ENCODE measurements around the gene GNB1L.

Gene GNB1L

DNA sequence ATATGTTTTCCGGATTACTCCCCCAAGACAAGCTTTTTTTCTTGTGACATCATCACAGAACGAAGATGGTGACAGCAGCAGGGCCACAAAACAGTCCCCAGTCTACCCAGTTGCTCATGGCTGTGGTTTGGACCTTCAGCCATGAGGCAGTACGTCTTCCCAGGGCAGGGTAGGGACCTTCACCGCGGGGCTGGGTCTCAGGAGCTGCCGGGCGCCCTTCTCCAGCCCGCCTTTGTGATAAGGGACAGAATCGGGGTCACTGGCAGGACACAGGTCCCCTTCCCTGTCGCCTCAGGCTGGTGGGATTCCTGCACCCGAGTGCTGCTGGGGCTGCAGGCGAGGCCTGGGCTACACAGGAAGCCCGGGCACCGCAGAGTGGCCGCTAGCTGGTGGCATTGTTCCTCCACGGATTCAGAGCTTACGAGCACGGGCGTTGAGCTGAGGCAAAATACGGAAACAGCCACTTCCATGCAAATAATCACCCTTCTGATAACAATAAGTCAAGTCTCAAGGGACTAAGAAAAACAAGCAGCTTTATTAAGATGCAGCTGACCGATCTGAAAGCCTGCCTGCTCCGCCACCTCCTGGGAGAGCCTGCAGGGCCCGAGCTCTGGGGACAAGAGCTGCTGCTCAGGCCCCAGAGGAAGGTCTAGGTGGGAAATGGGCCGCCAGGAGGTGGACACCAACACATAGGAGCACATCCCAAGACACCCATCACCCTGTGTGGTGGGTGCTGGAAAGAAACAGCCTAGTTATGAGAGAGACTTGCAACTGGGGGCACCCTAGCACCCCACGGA is 81.8 kb downstream of the GNB1L start:
- DNase-seq = peak; percentile 9 to 22

DNA sequence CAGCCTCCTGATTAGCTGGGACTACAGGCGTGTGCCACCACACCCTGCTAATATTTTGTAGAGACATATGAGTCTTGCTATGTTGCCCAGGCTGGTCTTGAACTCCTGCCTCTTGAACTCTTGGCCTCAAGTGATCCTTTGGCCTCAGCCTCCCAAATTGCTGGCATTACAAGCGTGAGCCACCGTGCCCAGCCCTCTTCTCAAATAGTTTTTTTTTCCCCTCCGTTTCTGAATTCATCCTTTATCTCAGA is 82.3 kb downstream of the GNB1L start:
- no peak for DNase-seq

DNA sequence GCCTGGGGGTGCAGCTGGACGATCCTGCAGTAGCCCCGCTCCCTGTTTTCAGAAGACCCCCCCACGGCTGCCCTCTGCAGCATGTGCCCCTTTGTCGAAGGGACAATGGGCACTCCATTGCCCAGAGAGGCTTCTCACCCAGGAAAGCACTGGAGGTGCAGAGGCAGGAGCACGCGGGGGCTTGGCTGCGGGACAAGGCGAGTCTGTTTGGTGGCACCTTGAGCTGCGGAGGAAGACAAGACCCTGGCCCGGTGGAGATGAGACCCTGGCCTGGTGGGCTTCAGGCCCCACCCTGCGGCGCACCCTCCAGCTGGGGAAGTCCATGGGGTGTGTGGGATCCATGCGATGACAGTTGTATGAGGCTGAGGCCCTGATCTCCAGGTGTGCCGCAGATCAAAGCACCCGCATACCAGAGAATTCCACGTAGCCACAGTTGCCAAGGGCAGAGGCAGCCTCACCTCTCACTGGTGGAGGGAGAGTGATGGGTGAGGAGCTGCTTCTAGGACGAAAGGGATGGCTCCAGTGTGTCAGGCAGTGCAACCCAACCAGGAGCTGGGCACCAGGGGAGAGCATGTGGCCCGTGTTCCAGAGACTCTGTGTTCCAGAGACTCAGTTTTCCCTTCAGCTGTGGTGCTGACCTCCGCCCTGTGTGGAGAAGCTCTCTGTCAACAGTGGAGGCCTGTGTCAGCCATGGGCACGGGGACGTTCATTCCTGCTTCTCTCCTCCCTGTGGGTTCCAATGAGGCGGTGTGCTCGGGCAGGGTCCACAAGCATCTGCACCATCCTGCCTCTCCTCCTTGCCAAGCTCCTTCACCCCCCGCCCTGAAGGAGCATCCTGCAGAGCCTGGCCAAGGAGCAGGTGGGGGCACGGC is 84.1 kb downstream of the GNB1L start:
- DNase-seq = no peak

DNA sequence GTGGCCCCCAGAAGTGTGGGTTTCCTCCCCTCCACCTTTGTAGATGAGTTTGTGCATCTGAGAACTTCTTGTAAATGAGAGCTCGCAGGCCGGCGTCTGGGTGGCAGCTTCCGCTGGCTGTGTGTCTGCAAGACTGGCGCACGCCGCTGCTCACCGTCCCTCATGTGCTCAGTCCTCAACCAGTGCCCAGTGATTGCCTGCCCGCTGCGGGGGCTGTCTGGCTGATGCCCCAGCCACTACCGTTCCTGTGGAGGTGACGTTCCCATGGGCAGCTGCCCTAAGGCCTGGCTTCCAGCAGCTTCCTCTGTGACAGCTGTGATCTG is 85.3 kb downstream of the GNB1L start:
- no peak for DNase-seq

DNA sequence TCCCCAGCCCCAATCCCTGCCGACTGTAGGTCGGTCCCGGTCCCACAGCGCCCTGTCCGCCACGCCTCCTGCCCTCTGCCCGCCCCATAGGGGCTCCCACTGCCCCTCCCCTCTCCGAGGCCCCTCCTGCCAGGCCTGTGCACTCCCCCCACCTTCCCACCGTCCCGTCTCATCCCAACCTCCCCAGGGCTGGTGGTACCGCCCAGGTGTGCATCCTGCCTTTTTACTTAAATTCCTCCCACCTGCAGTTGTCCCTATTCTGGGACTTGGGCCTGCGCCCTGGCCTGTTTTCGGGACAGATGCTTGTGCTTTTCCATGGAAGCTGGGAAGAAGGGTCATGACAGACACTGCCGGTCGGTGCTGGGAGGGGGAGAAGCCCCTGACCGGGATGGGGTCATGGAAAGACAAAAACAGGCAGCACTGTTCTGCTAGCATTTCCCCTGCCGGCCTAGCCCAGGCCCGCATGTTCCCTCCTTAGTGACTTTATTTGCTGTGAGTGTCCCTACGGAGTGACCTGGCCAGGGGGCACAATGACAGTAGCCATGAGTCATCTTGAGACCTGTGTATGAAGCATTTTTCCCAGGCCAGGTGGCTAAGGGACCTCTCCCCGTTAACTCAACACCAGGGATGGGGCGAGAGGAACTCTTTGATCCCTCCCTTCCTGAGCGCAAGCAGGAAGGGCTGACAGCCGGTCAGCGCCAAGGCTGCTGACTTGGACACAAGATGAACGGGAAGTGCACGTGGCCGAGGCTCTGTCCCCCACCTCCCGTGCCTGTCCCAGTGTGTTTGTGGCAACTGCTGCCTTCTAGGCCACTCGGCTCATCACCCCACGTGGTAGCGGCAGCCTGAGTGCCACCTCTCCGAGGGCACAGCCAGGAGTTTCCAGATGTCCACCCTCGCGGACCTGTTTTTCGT is 87.0 kb downstream of the GNB1L start:
- DNase-seq = no peak

DNA sequence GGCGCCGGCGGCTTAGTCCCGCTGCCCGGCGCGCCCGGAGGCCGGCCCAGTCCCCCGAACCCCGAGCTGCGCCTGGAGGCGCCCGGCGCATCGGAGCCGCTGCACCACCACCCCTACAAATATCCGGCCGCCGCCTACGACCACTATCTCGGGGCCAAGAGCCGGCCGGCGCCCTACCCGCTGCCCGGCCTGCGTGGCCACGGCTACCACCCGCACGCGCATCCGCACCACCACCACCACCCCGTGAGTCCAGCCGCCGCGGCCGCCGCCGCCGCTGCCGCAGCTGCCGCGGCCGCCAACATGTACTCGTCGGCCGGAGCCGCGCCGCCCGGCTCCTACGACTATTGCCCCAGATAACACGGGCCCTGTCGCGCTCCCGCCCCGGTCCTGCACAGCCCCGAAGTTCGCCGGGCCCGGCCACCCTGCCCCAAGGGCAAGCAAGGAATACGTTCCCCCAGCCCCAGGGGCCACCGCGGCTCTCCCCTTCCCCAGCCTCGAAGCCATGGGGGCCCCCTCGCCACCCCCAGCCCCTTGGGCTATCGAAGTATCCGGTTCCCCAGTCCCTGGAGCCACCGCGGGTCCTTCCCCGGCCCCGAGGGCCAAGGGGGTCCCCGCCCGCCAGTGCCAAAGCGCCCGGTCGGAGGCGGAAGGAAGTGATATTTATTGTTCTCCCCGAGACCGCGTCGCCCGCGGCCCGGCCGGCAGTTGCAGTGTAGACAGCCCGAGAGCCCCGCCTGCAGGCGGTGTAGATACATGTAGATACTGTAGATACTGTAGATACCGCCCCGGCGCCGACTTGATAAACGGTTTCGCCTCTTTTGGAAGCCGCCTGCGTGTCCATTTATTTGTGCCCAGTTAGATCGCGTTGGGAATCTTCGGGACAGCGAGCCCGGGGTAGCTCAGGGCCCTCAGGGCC is 87.9 kb downstream of the GNB1L start:
- no peak for DNase-seq

DNA sequence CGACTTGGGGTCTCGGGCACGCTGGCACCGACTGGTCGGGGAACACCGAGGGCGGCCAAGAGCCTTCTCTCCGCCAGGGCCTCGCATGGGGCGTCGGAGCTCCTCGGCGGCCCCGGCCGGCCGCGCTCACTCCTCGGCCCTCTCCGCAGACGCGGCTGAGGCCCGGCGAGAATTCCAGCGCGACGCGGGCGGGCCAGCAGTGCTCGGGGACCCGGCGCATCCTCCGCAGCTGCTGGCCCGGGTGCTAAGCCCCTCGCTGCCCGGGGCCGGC is 88.5 kb downstream of the GNB1L start:
- DNase-seq = no peak

DNA sequence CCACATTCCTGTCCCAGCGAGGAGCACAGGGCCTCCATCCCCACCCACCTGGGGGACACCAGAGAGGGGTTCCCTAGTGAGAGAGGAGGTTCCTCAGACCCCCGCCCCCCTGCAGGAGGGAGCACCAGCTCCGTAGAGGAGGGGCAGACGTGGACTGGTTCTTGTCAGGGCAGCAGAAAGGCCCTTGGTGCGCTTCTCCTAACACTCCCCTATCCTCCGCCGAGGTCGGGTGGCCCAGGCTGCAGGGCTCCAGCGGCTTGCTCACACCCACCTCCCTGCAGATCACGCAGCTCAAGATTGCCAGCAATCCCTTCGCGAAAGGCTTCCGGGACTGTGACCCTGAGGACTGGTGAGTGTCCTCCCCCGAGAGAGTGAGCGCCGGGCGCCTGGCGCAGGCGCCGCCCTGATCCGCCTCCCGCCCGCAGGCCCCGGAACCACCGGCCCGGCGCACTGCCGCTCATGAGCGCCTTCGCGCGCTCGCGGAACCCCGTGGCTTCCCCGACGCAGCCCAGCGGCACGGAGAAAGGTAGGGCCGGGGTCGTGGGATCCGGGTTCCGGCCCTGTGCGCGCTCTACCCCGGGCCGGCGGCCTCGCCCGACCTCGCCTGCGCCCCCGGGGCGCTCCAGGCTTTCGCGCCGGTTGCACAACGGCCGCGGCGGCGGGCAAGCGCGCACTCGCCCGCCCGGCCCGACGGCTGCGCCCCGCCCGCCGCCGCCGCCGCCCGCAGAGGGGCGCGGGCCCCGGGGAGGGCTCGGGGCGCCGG is 89.0 kb downstream of the GNB1L start:
- DNase-seq = no peak

DNA sequence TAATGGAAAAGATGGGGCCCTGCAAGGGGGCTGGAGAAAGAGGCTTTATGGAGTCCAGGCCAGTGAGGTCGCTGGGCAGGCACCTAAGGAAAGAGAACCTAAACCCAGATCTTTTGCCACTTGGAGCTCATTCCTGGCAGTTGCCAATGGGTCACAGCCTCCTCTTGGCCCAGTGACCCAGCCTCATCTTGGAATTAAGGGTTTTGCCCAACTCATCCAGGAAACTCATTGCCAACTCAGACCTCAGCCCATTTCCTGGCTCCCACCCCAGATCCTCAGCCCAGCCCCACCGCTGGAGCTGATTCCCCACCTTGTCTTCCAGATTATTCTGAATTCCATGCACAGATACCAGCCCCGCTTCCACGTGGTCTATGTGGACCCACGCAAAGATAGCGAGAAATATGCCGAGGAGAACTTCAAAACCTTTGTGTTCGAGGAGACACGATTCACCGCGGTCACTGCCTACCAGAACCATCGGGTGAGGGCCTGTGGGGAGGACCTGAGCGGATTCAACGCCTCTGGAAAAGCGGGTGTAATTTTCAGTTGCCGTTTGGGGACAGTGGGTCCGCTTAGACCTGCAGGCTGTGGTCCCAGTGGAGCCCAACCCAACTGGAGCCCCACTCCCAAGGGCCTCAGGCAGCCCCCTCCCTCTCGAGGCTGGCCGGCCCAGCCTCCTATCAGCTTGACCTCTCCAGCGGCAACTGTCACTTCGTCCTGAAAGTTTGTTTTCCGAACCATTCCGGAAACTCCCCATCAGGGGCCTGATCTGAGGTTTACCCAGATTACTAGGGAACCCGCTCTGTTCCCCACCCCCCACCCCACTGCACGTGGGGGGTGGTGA is 89.8 kb downstream of the GNB1L start:
- DNase-seq = no peak

DNA sequence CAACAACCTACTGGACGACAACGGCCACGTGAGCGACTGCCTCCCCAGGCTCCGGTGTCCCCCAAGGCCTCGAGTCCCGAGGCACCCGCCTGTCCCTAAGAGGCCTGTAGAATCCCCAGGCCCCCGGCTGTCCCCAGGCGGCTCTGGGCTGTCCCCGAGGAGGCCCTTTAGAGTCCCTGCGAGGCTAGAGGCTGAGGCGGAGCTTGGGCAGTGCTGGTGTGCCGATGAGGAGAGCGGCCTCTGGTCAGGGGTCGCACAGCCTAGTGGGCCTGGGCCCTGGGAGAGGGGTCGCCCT is 90.4 kb downstream of the GNB1L start:
- no peak for DNase-seq

DNA sequence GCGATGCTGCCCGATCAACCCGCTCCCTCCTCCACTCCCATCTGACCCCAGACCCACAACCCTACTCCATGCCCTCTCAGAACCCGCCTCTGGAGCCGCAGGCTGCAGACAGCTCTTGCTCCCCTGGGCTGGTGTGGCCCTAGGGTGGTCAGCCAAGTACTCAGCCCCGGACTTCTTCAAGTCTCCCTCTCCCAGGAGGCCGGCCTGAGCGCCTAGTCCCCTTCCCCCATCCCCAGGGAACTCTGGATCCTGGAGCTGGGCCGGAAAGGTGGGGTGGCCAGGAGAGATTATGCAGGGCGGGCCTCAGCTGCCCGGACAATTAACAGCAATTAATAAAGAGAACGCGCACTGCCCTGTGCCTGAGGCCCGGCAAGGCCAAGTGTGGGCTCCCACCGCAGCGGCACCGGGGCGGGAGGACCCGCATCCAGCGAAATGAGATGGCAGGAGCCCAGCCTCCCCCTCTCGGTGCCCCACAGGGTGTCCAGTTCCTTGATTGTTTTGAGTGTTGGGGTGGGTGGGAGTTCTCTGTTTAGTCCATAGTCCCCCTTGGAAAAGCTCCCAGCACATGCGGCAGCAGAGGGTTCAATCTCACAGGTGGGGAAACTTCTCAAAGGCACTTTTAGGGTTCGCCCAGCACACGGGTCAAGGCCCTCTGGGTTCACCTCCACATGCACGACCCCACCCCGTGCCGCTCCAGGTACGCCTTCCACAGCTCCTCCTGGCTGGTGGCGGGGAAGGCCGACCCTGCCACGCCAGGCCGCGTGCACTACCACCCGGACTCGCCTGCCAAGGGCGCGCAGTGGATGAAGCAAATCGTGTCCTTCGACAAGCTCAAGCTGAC is 91.0 kb downstream of the GNB1L start:
- no peak for DNase-seq

DNA sequence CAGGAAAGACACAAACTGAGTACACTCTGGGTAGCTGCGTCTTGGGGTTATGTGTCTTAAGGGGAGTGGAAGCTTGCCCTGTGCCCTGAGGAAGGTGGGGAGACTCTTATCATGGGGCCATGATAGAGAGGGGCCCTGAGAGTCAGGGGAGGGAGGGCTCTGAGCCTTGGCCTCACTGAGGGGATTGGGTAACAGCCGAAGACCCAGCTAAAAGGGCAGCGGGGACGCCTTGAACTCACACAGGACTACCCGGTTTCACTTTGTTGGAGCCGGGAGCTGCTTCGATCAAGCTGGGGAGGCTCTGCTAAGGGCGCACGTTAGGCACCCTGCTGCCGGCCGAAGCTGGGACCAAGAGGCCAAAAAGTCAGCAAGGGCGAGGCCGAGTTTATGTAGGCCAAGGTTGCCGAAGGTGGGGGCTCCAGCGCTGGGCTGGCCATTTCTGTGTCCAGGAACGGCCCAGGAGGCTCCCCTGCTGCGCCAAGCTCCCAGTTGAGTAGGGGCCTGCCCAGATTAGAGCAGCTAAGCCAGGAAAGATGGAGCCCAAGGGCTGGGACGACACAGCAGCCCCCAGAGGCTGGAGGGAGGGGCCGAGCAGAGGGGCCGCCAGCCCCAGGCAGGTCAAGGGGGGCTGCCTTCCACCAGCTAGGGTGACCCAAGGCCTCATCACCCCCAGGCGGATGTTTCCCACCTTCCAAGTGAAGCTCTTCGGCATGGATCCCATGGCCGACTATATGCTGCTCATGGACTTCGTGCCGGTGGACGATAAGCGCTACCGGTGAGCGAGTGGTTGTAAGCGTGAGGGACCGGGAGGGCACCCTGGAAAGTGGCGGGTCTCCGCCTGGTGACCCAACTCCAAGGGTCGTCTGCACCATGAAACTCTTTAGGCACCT is 91.9 kb downstream of the GNB1L start:
- DNase-seq = no peak

DNA sequence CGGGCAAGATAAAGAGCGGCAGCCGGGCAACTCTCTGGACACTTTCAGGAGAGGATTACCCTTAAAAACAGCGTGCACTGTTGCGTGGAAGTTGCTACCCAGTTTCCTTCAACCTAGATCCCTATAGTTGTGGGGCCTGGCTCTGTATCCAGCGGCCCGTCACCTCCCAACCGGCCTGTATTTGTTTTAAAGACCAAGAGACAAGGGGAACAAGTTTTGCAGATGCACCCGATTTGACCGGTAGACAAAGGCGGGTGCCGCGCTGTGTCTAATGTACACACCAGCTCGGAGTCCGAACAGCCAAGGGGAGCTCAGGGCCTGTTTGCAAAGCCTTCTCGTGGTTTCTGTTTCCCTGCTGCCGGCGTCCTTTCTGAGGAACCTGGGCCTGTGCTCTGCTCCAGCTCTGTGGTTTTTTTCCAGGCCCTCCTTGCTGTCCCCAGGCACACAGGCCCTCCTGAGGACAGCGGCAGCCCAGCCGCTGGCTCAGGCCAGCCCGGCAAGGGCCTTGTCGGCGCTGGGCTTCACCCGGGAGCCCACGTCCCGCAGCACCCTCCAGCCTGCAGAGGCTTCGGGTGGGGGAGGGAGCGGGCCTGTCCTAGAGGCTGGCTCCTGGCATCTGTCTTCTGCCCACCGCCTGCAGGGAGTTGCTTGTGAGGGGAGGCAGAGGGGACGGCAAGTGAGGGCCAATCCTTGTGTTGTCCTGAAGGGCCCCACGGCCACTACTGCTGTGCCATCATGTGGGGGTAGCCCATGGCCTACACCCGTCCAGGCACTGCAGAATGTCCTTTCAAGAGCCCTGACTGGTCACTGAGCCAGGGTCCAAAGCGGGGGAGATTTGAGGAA is 92.7 kb downstream of the GNB1L start:
- DNase-seq = peak in 1 of 2 experiments; percentile 34

DNA sequence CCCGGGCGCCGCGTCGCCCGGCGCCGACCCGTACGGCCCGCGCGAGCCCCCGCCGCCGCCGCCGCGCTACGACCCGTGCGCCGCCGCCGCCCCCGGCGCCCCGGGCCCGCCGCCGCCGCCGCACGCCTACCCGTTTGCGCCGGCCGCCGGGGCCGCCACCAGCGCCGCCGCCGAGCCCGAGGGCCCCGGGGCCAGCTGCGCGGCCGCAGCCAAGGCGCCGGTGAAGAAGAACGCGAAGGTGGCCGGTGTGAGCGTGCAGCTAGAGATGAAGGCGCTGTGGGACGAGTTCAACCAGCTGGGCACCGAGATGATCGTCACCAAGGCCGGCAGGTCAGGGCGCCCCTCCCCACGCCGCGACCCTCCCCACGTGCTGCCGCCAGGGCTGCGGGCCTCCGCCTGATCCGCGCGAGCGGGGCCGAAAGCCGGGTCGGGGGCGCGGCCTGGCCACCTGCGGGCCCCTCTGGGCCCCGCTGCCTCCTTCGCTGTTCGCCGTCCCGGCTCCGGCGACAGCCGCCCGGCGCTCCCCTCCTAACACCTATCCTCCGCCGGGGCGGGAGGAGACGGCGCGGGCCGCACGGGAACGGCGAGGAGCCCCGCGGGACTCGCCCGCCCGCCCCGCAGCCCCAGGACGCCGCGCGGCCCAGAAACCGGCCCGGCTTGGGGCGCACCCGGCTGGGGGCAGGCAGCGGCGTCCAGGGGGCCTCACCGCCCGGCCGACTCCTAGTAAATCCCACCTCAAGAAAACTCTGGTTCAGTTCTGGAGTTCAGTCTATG is 93.5 kb downstream of the GNB1L start:
- no peak for DNase-seq

DNA sequence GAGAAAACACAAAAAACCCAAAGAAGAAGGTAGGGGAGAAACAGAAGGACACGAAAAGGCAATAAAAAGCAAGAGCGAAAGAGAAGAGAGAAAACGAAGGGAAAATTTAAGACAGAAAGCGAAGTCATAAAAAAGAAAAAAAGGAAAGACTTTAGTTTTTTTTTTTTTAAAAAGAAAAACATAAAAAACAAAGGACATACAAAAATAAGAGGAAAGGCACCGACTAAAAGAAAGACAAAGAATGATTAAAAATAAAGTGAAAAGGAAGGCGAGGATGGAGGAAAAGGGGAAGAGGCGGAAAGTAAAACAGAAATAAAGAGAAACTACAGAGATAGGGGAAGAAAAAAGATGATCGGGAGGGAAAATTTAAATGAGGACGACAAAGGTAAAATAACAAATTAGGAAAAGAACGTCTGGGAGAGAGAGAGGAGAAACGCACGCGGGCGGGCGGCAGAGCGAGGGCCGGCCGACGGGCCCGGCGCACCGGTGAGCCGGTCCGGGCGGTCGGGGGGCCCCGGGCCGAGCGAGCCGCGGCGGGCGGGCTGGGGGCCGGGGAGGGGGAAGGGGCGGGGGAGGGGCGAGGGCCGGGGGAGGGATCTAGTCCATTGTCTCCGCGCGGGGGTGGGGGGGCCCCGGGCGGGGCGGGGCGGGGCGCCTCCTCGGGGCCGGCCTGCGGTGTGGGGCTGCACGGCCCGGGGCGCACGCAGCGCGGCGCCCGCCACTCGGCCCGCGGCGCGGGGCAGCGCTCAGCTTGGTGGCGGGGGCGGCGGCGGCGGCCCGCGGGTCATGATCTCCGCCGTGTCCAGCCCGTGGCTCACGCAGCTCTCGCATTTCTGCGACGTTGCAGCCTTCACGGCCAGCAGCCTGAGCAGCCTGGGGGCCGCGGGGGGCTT is 94.4 kb downstream of the GNB1L start, which contains the start of gene TBX1:
Gene TBX1 (plus strand): TSS at position 721 of the 893 bp plus-strand sequence. CDS start 66 bp downstream, at position 787.
- DNase-seq = no peak

DNA sequence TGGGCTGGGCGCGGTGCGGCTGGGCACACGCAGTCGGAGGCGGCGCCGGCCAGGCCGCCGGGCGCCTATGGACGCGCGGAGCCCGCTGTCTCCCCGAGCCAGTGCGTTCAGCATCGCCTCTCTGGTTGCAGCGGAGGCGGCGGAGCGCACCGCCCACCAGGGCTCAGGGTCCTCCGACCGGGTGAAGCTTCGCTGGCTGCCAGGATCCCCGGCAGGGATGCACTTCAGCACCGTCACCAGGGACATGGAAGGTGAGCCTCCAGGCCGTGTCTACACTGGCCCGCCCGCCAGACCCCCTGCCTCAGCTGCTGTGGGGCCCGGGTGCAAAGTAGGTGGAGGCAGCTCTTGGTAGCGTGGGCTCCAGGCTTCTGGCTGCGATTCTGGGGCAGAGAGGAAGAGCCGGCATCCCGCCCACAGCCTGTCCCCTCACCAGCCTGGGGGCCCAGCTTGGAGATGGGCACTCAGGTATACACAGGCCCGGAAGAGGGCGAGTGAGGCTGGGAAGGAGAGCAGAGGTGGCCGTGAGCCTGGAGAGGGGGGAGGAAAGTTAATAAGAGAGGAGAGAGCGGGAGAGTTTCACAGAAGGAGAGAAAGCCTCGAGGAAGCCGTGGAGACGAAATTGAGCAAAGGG is 95.1 kb downstream of the GNB1L start:
- no peak for DNase-seq
